Measurements from ENCODE around the gene HOXD11. TPM values are rescaled to one million over a fixed set of nuclear protein-coding genes. Genes with fewer than 3 reads are reported as not detected.

HOXD11 gene
- total and polyA plus RNA-seq, 2 of the 13 experiments (the other 11 are each of a cell fraction or from before 2014, with no cell fraction given), result not detected

DNA sequence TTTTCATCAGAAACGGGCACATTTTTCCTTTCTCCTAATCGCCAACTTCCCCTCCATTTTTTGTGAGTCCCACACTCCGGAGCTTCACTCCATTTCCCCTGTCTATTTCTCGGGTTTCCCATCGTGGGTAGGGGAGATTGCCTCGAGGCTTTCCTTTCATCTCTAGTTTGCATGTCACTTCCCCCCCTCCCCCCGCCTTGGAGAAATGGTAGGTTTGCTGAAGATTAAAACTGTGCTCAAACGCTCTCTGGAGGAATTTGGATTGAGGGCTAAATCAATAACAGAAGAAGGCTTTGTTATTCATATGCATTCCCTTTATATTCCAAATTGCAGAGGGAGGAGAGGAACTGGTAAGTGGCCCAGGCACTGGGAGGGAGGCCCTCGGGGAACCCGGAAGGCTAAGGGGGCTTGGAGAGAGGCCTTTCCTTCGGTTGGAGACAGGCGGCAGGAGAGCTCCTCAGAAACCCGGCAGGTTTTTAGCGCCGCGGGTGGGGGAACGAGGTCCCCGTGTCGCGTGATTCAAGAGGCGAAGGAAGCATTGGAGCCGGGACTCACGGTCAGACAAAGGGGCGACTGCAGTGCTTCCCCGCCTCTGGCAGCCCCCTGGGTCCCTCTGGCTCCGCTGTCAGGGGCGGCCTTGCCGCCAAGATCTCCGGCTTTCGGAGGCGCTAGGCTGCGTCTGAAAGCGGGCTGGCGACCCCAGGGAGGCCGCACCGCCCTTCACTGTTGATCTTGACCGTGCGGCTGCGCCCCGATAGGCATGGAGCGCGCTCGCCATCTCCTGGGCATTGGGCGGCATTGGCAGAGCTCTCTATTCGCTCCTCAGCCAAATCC, 9.9 kb upstream of the HOXD11 start (continued):
- TF ChIP-seq, protein P1, sequence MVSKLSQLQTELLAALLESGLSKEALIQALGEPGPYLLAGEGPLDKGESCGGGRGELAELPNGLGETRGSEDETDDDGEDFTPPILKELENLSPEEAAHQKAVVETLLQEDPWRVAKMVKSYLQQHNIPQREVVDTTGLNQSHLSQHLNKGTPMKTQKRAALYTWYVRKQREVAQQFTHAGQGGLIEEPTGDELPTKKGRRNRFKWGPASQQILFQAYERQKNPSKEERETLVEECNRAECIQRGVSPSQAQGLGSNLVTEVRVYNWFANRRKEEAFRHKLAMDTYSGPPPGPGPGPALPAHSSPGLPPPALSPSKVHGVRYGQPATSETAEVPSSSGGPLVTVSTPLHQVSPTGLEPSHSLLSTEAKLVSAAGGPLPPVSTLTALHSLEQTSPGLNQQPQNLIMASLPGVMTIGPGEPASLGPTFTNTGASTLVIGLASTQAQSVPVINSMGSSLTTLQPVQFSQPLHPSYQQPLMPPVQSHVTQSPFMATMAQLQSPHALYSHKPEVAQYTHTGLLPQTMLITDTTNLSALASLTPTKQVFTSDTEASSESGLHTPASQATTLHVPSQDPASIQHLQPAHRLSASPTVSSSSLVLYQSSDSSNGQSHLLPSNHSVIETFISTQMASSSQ (IDR thresholded peaks at IDR 0.05; ENCODE audit: low read depth), result no peak
- TF ChIP-seq, protein P1 (CRISPR knock-in tag; IDR thresholded peaks at IDR 0.05; ENCODE audit: borderline replicate concordance), result no peak
- no peak for TF ChIP-seq ZNF256 (CRISPR knock-in tag; conservative IDR thresholded peaks at IDR 0.05)
- TF ChIP-seq HMG20A (CRISPR knock-in tag; IDR thresholded peaks at IDR 0.05; ENCODE audit: borderline replicate concordance), result no peak
- TF ChIP-seq ERF (CRISPR knock-in tag; IDR thresholded peaks at IDR 0.05), result peak; percentile 63; the same call in 1 of the 2 replicates
- no peak for TF ChIP-seq NCOA2 (CRISPR knock-in tag; IDR thresholded peaks at IDR 0.05)
- peak; percentile 86 for TF ChIP-seq ZNF772 (CRISPR knock-in tag; IDR thresholded peaks at IDR 0.05)
- no peak for TF ChIP-seq KAT2B (IDR thresholded peaks at IDR 0.05; ENCODE audit: borderline replicate concordance, low read depth, low read length)
- TF ChIP-seq MEIS1 (CRISPR knock-in tag; IDR thresholded peaks at IDR 0.05; ENCODE audit: borderline replicate concordance), result peak; percentile 33; the same call in 1 of the 2 replicates
- TF ChIP-seq, protein P2, sequence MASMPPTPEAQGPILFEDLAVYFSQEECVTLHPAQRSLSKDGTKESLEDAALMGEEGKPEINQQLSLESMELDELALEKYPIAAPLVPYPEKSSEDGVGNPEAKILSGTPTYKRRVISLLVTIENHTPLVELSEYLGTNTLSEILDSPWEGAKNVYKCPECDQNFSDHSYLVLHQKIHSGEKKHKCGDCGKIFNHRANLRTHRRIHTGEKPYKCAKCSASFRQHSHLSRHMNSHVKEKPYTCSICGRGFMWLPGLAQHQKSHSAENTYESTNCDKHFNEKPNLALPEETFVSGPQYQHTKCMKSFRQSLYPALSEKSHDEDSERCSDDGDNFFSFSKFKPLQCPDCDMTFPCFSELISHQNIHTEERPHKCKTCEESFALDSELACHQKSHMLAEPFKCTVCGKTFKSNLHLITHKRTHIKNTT (CRISPR knock-in tag; IDR thresholded peaks at IDR 0.05), result no peak
- TF ChIP-seq KLF6 (CRISPR knock-in tag; IDR thresholded peaks at IDR 0.05), result no peak
- no peak for TF ChIP-seq PRPF4 (IDR thresholded peaks at IDR 0.05; ENCODE audit: low read depth, low read length, poor library complexity, severe bottlenecking)
- no peak for TF ChIP-seq SNAPC2 (CRISPR knock-in tag; IDR thresholded peaks at IDR 0.05)
- TF ChIP-seq, protein P3, sequence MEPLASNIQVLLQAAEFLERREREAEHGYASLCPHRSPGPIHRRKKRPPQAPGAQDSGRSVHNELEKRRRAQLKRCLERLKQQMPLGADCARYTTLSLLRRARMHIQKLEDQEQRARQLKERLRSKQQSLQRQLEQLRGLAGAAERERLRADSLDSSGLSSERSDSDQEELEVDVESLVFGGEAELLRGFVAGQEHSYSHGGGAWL (CRISPR knock-in tag; IDR thresholded peaks at IDR 0.05), result peak; percentile 91; the same call in 1 of the 2 replicates
- TF ChIP-seq, protein P4, sequence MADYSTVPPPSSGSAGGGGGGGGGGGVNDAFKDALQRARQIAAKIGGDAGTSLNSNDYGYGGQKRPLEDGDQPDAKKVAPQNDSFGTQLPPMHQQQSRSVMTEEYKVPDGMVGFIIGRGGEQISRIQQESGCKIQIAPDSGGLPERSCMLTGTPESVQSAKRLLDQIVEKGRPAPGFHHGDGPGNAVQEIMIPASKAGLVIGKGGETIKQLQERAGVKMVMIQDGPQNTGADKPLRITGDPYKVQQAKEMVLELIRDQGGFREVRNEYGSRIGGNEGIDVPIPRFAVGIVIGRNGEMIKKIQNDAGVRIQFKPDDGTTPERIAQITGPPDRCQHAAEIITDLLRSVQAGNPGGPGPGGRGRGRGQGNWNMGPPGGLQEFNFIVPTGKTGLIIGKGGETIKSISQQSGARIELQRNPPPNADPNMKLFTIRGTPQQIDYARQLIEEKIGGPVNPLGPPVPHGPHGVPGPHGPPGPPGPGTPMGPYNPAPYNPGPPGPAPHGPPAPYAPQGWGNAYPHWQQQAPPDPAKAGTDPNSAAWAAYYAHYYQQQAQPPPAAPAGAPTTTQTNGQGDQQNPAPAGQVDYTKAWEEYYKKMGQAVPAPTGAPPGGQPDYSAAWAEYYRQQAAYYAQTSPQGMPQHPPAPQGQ (CRISPR knock-in tag; IDR thresholded peaks at IDR 0.05; ENCODE audit: borderline replicate concordance), result peak; percentile 49; the same call in 1 of the 2 replicates
- TF ChIP-seq ZSCAN9 (CRISPR knock-in tag; IDR thresholded peaks at IDR 0.05; ENCODE audit: borderline replicate concordance), result no peak
- TF ChIP-seq AKAP8 (CRISPR knock-in tag; IDR thresholded peaks at IDR 0.05), result no peak
- peak; percentile 68 for TF ChIP-seq JARID2 (CRISPR knock-in tag; IDR thresholded peaks at IDR 0.05; ENCODE audit: insufficient replicate concordance)
- TF ChIP-seq, protein P5, sequence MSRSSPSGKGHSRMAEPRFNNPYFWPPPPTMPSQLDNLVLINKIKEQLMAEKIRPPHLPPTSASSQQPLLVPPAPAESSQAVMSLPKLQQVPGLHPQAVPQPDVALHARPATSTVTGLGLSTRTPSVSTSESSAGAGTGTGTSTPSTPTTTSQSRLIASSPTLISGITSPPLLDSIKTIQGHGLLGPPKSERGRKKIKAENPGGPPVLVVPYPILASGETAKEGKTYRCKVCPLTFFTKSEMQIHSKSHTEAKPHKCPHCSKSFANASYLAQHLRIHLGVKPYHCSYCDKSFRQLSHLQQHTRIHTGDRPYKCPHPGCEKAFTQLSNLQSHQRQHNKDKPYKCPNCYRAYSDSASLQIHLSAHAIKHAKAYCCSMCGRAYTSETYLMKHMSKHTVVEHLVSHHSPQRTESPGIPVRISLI (CRISPR knock-in tag; IDR thresholded peaks at IDR 0.05; ENCODE audit: borderline replicate concordance), result no peak
